HG02588 (cell line): ENCODE measurements around the gene VPS26A.

Experiments
- ATAC-seq: cut with Tn5 transposase; IDR thresholded peaks from one replicate; pipeline ENCODE4 v1.9.1; 2021; ENCODE audit warnings: mild to moderate bottlenecking, moderate library complexity; ENCODE audit not compliant: unreplicated experiment

VPS26A gene

GRCh38 chr10:69218831-69219230 is 94.9 kb downstream of the VPS26A start:
- no peak for ATAC-seq

- no peak for ATAC-seq
Observed at GRCh38 chr10:69220041-69220451, 96.1 kb downstream of the VPS26A start, which contains the start of gene HKDC1. HKDC1 (plus strand) TSS chr10:69220332; CDS start chr10:69220436, 104 bp downstream.

DNA sequence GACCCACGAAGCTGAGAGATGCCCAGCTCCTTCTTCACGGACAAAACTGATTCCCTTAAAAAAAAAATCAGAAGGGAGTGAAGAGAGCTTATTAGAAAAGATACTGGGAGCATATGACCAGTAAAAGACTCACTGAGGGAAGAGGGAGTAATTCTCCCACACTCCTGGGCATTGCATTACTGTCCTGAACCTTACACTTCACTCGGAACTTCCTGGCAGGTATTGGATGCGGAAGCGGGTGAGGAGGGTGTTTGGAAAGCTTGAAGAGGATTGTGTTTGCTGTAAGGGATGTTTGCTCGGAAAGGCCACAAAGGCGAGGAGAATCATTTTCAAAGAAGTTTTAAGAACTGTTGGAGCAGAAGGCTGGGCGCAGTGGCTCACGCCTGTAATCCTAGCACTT is 96.5 kb downstream of the VPS26A start:
- ATAC-seq, result no peak
